SK-N-SH (cell line): Measurements from ENCODE around the gene NR3C1.

ENCODE experiments used
- EZH2phosphoT487 ChIP-seq: fragments of 200-600 bp; sonication (generic); IDR thresholded peaks from 2 replicates; pipeline ENCODE4 v1.6.1; 2017; ENCODE audit warnings: low read depth, mixed run types, mild to moderate bottlenecking, antibody characterized with exemption, moderate library complexity, borderline replicate concordance
- NFIC ChIP-seq: IDR thresholded peaks from 2 replicates; pipeline ENCODE4 v1.4.0; 2012; ENCODE audit warnings: borderline replicate concordance
- TF ChIP-seq, protein P1 (sequence below): fragments of 200-600 bp; sonication (generic); IDR thresholded peaks from 2 replicates; pipeline ENCODE4 v1.6.1; 2017; ENCODE audit warnings: antibody characterized with exemption, mild to moderate bottlenecking, moderate library complexity
- TF ChIP-seq, protein P2 (sequence below): IDR thresholded peaks from 2 replicates; pipeline ENCODE4 v1.4.0; 2012; ENCODE audit warnings: low read depth, borderline replicate concordance

DNA sequence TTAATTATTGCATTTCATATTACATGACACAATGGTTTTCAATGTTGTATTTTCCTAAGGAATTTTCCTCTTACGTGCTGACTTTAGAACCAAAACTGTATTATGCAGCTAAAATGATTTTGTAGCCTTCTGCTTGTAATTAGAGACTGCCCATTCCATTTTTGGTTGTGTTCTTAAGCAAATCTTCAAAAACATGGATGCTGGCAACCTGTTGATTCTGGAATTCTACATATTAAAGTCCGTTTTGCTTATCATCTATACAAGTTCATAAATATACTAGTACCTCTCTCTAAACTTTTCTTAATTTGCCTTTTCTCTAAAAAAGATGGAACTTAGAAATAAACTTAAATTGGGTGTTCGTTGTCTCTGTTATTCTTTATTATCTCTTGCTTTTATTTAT, 88.3 kb downstream of the NR3C1 start:
- TF ChIP-seq EZH2phosphoT487 (no peak), NFIC (no peak)
- TF ChIP-seq, protein P1, sequence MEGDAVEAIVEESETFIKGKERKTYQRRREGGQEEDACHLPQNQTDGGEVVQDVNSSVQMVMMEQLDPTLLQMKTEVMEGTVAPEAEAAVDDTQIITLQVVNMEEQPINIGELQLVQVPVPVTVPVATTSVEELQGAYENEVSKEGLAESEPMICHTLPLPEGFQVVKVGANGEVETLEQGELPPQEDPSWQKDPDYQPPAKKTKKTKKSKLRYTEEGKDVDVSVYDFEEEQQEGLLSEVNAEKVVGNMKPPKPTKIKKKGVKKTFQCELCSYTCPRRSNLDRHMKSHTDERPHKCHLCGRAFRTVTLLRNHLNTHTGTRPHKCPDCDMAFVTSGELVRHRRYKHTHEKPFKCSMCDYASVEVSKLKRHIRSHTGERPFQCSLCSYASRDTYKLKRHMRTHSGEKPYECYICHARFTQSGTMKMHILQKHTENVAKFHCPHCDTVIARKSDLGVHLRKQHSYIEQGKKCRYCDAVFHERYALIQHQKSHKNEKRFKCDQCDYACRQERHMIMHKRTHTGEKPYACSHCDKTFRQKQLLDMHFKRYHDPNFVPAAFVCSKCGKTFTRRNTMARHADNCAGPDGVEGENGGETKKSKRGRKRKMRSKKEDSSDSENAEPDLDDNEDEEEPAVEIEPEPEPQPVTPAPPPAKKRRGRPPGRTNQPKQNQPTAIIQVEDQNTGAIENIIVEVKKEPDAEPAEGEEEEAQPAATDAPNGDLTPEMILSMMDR, result no peak
- TF ChIP-seq, protein P2, sequence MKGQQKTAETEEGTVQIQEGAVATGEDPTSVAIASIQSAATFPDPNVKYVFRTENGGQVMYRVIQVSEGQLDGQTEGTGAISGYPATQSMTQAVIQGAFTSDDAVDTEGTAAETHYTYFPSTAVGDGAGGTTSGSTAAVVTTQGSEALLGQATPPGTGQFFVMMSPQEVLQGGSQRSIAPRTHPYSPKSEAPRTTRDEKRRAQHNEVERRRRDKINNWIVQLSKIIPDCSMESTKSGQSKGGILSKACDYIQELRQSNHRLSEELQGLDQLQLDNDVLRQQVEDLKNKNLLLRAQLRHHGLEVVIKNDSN, result no peak
